Measurements from ENCODE around the gene TMEM178A.
"Not testable (repeated sequence)": the region's sequence is repeated elsewhere in the genome, so short reads cannot be mapped to it uniquely, and the experiment has no call there.

The TMEM178A gene

DNA sequence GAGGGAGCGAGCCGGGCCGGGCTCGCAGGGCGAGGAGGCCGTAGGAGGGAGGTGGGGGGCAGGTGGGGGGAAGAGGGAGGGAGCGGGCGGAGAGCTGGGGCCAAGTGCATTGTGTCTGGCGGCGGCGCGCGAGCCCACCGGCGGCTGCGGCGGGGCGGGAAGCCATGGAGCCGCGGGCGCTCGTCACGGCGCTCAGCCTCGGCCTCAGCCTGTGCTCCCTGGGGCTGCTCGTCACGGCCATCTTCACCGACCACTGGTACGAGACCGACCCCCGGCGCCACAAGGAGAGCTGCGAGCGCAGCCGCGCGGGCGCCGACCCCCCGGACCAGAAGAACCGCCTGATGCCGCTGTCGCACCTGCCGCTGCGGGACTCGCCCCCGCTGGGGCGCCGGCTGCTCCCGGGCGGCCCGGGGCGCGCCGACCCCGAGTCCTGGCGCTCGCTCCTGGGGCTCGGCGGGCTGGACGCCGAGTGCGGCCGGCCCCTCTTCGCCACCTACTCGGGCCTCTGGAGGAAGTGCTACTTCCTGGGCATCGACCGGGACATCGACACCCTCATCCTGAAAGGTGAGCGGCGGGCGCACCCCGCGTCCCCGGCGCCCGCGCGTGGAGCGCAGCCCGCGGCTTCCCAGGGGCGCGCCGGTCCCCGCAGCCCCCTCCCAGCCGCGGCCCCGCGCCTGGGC, at the start of gene TMEM178A:
TMEM178A (plus strand) TSS at position 107 of the 680 bp plus-strand sequence; CDS start at position 165, 58 bp downstream.
- no peak for DNase-seq (ENCODE audit: low read depth in 2 of 3, low spot score in 2 of 3)

GRCh38 chr2:39618236-39618635, 47.5 kb upstream of the TMEM178A start:
- no peak for DNase-seq (ENCODE audit: low read depth in 2 of 3, low spot score in 2 of 3)

GRCh38 chr2:39618736-39619135, 47.0 kb upstream of the TMEM178A start:
- no peak for DNase-seq (ENCODE audit: low read depth in 2 of 3, low spot score in 2 of 3)

DNA sequence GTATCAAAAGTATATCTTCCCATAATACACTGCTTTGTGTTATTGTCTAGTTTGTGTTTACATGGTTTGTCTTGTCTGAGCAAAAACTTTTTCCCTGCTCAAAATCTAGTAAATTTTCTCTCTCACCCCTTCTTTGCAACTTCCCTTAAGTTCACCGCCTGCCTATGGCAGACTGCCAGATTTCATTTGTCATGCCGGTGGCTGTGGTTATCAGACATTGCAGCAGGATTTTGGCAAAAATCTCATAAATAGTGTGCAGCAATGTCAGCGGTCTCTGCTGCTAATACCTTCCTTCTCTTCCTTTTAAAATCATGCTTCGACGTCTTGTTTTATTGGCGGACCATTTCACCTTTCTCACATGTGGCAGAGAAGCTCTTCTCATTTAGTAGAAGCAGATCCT, 45.6 kb upstream of the TMEM178A start:
- DNase-seq (ENCODE audit: low read depth in 2 of 3, low spot score in 2 of 3), result no peak

DNA sequence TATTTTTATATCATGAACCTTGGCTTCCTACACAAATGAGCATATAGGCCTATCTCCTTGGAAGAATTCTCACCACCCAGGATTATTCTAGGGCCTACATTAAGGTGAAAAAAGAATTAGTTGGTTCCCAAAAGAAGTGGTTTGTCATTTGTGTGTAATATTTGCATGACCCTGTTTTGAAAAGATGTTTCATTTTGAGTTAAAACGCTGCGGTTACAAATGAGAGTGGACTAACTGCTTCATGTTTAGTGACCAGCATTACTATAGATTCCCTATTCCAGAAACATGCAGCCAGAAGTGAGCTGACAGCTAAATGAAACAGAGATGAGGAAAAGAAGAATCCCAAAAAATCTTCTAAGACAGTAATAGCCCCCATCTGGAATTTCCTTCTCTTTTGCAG, 44.1 kb upstream of the TMEM178A start:
- no peak for DNase-seq (ENCODE audit: low read depth in 2 of 3, low spot score in 2 of 3)

- no peak for DNase-seq (ENCODE audit: low read depth in 2 of 3, low spot score in 2 of 3)
Observed at GRCh38 chr2:39622860-39623259, 42.9 kb upstream of the TMEM178A start.

- DNase-seq (ENCODE audit: low read depth in 2 of 3, low spot score in 2 of 3), result no peak
Observed at GRCh38 chr2:39623917-39624316, 41.8 kb upstream of the TMEM178A start.

DNA sequence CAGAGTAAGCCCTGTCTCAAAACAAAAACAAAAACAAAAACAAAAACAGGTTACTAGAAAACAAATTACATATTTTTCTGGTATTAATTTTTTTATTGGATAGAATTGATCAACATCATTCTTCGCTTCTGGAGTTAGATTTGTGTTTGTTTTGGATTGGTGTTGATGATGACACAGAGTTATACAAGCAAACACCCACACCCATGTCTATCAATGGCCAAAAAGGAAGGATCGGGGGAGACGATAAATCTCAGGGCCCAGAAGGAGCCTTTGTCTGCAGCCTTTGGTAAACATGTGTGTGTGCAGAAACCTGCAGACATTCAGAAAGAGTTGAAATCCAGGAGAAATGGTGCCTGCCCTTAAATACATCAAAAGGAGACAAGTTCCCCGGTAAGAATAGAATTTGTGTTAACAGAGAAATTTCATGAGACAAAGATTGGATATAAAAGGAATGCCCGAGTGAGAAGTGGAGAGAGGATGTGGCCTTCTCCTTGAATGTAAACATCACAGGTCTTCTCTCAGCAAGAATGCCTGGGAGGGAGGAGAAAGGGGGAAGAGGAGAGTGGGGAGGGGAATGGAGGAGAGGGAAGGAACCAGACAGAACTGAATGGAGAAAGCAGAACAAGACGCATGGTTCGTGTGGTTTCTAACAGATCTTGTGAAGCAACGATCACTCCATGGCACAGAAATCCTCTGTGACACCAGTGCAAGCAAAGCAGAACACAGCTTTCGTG, 40.4 kb upstream of the TMEM178A start:
- no peak for DNase-seq (ENCODE audit: low read depth in 2 of 3, low spot score in 2 of 3)

- DNase-seq (ENCODE audit: low read depth in 2 of 3, low spot score in 2 of 3), result no peak
Observed at GRCh38 chr2:39625927-39626270, 39.8 kb upstream of the TMEM178A start.

DNA sequence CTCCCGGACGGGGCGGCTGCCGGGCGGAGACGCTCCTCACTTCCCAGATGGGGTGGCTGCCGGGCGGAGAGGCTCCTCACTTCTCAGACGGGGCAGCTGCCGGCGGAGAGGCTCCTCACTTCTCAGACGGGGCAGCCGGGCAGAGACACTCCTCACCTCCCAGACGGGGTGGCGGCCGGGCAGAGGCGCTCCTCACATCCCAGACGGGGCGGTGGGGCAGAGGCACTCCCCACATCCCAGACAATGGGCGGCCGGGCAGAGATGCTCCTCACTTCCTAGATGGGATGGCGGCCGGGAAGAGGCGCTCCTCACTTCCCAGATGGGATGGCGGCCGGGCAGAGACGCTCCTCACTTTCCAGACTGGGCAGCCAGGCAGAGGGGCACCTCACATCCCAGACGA, 37.4 kb upstream of the TMEM178A start:
- DNase-seq (ENCODE audit: low read depth in 2 of 3, low spot score in 2 of 3), result not testable (repeated sequence)

GRCh38 chr2:39629646-39630045, 36.1 kb upstream of the TMEM178A start:
- no peak for DNase-seq (ENCODE audit: low read depth in 2 of 3, low spot score in 2 of 3)

- no peak for DNase-seq (ENCODE audit: low read depth in 2 of 3, low spot score in 2 of 3)
Observed at GRCh38 chr2:39631256-39631655, 34.5 kb upstream of the TMEM178A start.

GRCh38 chr2:39631718-39632117, 34.0 kb upstream of the TMEM178A start:
- no peak for DNase-seq (ENCODE audit: low read depth in 2 of 3, low spot score in 2 of 3)

GRCh38 chr2:39632876-39633275, 32.8 kb upstream of the TMEM178A start:
- no peak for DNase-seq (ENCODE audit: low read depth in 2 of 3, low spot score in 2 of 3)

DNA sequence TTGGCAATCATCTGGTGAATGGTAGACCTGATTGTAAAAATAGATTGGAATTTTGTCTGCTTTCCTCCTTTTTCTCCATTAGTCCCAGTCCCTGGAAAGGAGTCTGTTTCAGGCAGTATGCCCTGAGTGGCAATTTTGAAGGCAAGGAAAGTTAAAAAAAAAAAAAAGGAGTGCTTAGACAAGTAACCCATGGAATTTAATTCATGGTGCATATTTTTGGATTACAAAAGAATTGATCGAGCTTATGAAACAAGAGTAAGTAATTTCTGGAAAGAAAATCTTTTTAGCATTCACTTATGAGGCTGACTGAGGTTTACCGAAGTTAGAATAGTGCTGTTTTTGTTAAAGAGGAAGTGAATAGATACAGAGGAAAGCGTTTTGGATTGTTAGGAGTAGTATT, 29.4 kb upstream of the TMEM178A start:
- DNase-seq (ENCODE audit: low read depth in 2 of 3, low spot score in 2 of 3), result no peak

GRCh38 chr2:39638581-39638980, 27.1 kb upstream of the TMEM178A start:
- no peak for DNase-seq (ENCODE audit: low read depth in 2 of 3, low spot score in 2 of 3)

GRCh38 chr2:39640107-39640506, 25.6 kb upstream of the TMEM178A start:
- DNase-seq (ENCODE audit: low read depth in 2 of 3, low spot score in 2 of 3), result no peak

DNA sequence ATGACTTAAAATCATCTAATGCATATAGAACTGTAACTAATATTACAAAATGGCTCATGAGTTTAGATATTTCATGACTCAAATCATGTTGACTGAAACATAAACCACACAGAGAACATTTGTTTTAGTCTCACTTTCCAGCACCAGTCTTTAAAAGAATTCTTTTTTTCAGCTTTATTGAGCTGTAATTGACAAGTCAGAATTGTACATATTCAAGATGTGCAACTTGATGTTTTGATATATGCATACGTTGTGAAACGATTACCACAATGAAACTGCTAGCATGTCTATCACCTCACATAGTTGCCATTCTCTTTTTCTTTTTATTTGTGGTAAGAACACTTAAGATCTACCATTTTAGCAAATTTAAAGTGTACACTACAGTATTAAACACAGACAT, 25.0 kb upstream of the TMEM178A start:
- no peak for DNase-seq (ENCODE audit: low read depth in 2 of 3, low spot score in 2 of 3)

- no peak for DNase-seq (ENCODE audit: low read depth in 2 of 3, low spot score in 2 of 3)
Observed at GRCh38 chr2:39641635-39642034, 24.1 kb upstream of the TMEM178A start.

- no peak for DNase-seq (ENCODE audit: low read depth in 2 of 3, low spot score in 2 of 3)
Observed at GRCh38 chr2:39642051-39642718, 23.5 kb upstream of the TMEM178A start.

DNA sequence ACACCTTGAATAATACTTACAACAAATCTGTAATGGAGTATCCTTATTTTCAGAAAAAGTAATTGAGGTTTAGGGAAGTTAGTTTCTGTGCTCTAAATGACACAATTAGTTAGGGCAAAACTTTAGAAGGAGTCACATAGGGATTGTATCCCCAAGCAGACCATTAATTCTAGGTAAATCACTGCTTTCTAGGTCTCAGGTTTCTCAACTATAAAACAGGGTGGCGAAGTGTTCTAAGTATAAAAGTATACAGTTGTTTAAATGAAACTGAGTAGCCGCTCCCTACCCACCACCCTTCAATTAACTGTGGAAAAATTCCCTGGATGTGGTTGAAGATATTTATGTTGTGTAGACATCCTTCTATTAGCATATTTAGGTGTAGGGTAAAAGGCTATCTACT, 19.9 kb upstream of the TMEM178A start:
- DNase-seq (ENCODE audit: low read depth in 2 of 3, low spot score in 2 of 3), result no peak

DNA sequence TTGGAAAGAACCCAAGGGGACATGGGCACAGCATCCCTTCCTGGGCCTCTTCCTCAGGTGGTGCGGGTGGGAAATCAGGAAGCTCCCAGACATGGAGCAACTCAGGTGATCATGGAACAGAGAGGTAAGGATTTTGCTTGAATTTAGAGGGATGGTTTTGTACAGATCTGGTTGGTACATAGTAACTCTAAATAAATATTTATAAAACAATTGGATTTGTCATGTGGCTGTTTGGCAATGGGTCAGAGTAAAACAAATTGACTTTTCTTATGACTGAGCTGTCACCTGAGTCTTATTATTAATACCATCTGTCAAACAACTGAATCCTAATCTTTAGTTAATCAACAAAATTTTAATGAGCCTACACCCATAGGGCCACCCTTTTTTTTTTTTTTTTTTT, 19.4 kb upstream of the TMEM178A start:
- no peak for DNase-seq (ENCODE audit: low read depth in 2 of 3, low spot score in 2 of 3)

Data from activated CD8-positive, alpha-beta memory T cell treated with anti-CD3 and anti-CD28 coated beads for 48 hours (primary cell).